ENCODE measurements around the gene ARHGEF16.

ARHGEF16 gene

DNA sequence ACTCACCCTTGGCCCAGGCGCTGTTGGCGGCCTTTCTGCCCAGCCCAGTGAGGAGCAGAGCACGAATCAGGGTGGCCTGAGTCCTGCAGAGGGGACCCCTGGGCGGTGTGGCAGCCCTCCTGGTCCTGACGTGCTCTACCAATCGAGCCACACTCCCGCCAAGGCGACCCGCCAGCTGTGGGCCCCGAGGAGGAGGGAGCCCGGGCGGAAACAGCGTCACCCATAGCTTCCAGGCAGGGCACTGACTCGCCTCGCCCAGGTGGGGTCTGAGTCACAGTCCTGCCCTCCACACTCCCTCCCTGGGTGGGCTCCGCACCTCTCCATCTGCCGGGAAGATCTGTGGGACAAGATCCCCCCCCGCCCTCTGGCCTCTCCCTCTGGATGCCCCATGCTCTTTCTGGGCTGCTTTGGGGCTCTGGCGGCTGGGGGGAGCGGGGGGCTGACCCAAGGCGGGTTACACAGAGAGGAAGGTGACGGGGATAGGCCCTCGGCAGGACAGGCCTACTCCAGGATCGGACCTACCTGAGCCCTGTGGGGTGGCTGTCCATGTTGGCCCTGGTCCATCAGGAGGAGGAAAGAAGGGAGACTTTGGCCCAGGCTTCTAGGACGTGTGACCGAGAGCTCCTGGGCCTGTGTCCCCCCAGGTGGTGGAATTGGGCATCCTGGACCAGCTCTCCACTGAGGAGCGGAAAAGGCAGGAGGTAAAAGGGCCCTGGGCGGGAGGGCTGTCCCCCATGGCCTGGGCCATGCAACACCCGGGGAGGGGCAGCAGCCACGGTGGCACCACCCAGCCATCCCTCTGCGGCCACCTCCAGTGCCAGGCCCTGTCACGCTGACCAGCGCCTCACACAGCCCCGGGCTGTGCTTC, 14.0 kb downstream of the ARHGEF16 start:
- TF ChIP-seq, protein P1, sequence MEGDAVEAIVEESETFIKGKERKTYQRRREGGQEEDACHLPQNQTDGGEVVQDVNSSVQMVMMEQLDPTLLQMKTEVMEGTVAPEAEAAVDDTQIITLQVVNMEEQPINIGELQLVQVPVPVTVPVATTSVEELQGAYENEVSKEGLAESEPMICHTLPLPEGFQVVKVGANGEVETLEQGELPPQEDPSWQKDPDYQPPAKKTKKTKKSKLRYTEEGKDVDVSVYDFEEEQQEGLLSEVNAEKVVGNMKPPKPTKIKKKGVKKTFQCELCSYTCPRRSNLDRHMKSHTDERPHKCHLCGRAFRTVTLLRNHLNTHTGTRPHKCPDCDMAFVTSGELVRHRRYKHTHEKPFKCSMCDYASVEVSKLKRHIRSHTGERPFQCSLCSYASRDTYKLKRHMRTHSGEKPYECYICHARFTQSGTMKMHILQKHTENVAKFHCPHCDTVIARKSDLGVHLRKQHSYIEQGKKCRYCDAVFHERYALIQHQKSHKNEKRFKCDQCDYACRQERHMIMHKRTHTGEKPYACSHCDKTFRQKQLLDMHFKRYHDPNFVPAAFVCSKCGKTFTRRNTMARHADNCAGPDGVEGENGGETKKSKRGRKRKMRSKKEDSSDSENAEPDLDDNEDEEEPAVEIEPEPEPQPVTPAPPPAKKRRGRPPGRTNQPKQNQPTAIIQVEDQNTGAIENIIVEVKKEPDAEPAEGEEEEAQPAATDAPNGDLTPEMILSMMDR (conservative IDR thresholded peaks at IDR 0.05; ENCODE audit: low read depth): no peak
- POLR2A ChIA-PET (ENCODE audit: low non-redundant PET): no interaction called here
- peak overlapping the region; percentile 62 for H3K27ac ChIP-seq
- no peak for DNase-seq (ENCODE audit: low spot score)
- CTCF ChIA-PET: interaction anchor here (0.6 to 0.9 kb wide), 2 partner anchors 15 to 1333 kb away, joined by 3 to 5 read pairs; no protein-coding TSS in a partner anchor

DNA sequence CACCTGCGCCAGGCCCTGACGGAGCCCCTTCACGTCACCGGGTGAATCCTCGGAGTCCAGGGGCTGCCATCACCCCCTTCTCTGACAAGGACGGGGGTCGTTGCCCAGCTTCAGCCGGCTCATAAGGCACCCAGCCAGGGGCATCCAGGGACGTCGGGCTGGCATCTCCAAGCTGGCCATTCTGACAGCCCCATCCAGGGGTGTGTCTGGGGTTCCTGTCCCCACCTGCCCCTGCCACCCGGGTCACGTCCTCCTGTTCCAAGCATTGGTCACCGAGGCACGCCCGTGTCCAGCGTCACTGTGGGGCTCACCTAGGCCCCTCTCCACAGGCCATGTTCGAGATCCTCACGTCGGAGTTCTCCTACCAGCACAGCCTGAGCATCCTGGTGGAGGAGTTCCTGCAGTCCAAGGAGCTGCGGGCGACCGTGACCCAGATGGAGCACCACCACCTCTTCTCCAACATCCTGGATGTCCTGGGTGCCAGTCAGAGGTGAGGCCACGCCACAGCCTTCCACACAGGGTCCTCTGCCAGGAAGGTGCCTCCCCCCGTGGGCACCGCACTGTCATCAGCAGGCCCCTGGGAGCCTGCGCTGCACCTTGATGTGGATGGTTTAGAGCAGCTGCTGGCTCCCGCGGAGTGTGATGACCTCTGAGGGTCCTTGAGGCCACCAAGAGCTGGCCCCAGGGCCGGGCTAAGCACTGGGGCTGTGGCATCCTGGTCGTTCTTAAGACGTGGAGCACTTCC, 14.8 kb downstream of the ARHGEF16 start:
- ChIA-PET POLR2A (ENCODE audit: low non-redundant PET) (no interaction called here), CTCF (interaction anchor here (0.6 kb wide), 1 partner anchor 1334 kb away, joined by 5 read pairs; no protein-coding TSS in a partner anchor)
- H3K27ac ChIP-seq: peak overlapping the region; percentile 95
- TF ChIP-seq, protein P1 (conservative IDR thresholded peaks at IDR 0.05; ENCODE audit: low read depth): no peak
- no peak for DNase-seq (ENCODE audit: low spot score)

DNA sequence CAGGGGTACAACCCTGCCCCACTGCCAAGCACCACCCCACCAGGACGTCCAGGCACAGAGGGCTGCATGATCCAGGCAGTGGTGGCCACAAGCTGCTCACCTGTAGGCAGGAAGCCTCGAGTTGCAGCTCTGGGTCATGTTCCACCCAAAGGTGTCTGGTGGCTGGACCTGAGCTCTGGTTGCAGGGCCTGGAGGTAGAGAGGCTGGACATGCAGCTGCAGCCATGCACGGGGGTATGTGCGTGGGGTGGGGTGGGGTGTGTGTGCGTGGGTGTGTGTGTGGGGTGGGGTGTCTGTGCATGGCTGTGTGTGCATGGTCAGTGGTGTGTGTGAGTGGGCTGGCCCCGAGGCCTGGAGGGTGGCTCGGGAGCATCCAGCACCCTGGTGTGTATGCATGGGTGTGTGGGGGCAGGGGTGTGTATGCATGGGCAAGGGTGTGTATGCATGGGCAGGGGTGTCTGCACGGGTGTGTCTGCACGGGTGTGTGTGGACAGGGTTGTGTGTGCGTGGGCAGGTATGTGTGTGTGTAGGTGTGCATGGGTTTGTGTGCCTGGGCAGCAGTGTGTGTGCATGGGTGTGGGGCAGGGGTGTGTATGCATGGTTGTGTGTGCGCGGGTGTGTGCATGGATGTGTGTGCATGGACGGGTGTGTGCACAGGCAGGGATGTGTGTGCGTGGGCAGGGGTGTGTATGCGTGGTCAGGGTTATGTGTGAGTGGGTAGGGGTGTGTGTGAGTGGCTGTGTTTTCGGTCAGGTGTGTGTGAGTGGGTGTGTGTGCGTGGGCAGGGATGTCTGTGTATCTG, 15.6 kb downstream of the ARHGEF16 start:
- peak overlapping the region; percentile 95 for H3K27ac ChIP-seq
- CTCF ChIA-PET: interaction anchor here (0.7 kb wide), 1 partner anchor 17 kb away, joined by 4 read pairs; no protein-coding TSS in a partner anchor
- POLR2A ChIA-PET (ENCODE audit: low non-redundant PET): no interaction called here
- no peak for DNase-seq (ENCODE audit: low spot score)
- TF ChIP-seq, protein P1 (conservative IDR thresholded peaks at IDR 0.05; ENCODE audit: low read depth): no peak

GRCh38 chr1:3470650-3471355, 16.3 kb downstream of the ARHGEF16 start:
- ChIA-PET POLR2A (ENCODE audit: low non-redundant PET) (interaction anchor here (0.8 to 1.2 kb wide), 2 partner anchors 11 to 18 kb away, joined by 4 to 5 read pairs; no protein-coding TSS in a partner anchor), CTCF (interaction anchor here (0.6 to 3.8 kb wide), 6 partner anchors 8 to 144 kb away, joined by 3 to 106 read pairs (median 7); partner anchors contain the start of gene ARHGEF16)
- peak overlapping the region; percentile 95 for H3K27ac ChIP-seq
- no peak for DNase-seq (ENCODE audit: low spot score)
- TF ChIP-seq, protein P1 (conservative IDR thresholded peaks at IDR 0.05; ENCODE audit: low read depth): no peak

GRCh38 chr1:3471356-3472087, 17.1 kb downstream of the ARHGEF16 start:
- H3K27ac ChIP-seq: peak overlapping the region; percentile 95
- POLR2A ChIA-PET (ENCODE audit: low non-redundant PET): interaction anchor here (0.8 to 1.2 kb wide), 2 partner anchors 10 to 19 kb away, joined by 4 to 5 read pairs; no protein-coding TSS in a partner anchor

More at GRCh38 chr1:3471356-3472087, 17.1 kb downstream of the ARHGEF16 start:
- DNase-seq (ENCODE audit: low spot score): peak; percentile 65
- TF ChIP-seq, protein P1 (conservative IDR thresholded peaks at IDR 0.05; ENCODE audit: low read depth): no peak; the same call in 1 of the 2 replicates
- CTCF ChIA-PET: interaction anchor here (0.6 to 3.8 kb wide), 9 partner anchors 8 to 233 kb away, joined by 3 to 106 read pairs (median 5); partner anchors contain the start of gene ARHGEF16
